RKO (cell line): ENCODE results near the gene GRWD1.

ENCODE experiments used
- DNase-seq: peaks from one replicate; pipeline ENCODE4 v3.0.0-alpha.2; 2016; ENCODE audit warnings: low spot score

Gene GRWD1

GRCh38 chr19:48445606-48446481 is at the start of gene GRWD1:
TSS of gene GRWD1 (plus strand) at chr19:48445983. CDS start at chr19:48446006, 23 bp downstream.
- peak; percentile 94 for DNase-seq

GRCh38 chr19:48396016-48396823 is 49.6 kb upstream of the GRWD1 start:
- no peak for DNase-seq

- no peak for DNase-seq
Observed at GRCh38 chr19:48396824-48397176, 49.0 kb upstream of the GRWD1 start.

GRCh38 chr19:48397263-48398101 is 48.3 kb upstream of the GRWD1 start:
- no peak for DNase-seq

GRCh38 chr19:48398102-48398374 is 47.7 kb upstream of the GRWD1 start:
- no peak for DNase-seq

GRCh38 chr19:48398375-48399235 is 47.2 kb upstream of the GRWD1 start:
- DNase-seq: peak; percentile 98

- peak; percentile 88 for DNase-seq
Observed at GRCh38 chr19:48400018-48400742, 45.6 kb upstream of the GRWD1 start.

GRCh38 chr19:48401287-48401686 is 44.5 kb upstream of the GRWD1 start:
- DNase-seq: no peak

- peak; percentile 69 for DNase-seq
Observed at GRCh38 chr19:48403606-48404005, 42.2 kb upstream of the GRWD1 start.

GRCh38 chr19:48405010-48405659 is 40.6 kb upstream of the GRWD1 start:
- no peak for DNase-seq

- DNase-seq: no peak
Observed at GRCh38 chr19:48405850-48406249, 39.9 kb upstream of the GRWD1 start.

- DNase-seq: no peak
Observed at GRCh38 chr19:48413879-48414587, 31.8 kb upstream of the GRWD1 start.

- peak; percentile 77 for DNase-seq
Observed at GRCh38 chr19:48415395-48415794, 30.4 kb upstream of the GRWD1 start.

GRCh38 chr19:48415806-48416221 is 30.0 kb upstream of the GRWD1 start:
- no peak for DNase-seq

GRCh38 chr19:48417421-48417820 is 28.4 kb upstream of the GRWD1 start:
- no peak for DNase-seq

GRCh38 chr19:48418317-48419064 is 27.3 kb upstream of the GRWD1 start:
- no peak for DNase-seq

GRCh38 chr19:48419158-48419920 is 26.4 kb upstream of the GRWD1 start:
- no peak for DNase-seq

- DNase-seq: no peak
Observed at GRCh38 chr19:48421548-48421947, 24.2 kb upstream of the GRWD1 start.
